WERI-Rb-1 (cell line): ENCODE data around the gene PARVA.

Source experiments
- DNase-seq: peaks from one replicate; pipeline ENCODE4 v3.0.0-alpha.2; 2020
- H3K27ac ChIP-seq: fragments of 250-450 bp; sonication (Bioruptor Pico); 2 replicates; pipeline ENCODE4 v1.5.1; 2020; ENCODE audit warnings: mild to moderate bottlenecking, moderate library complexity
- H3K27me3 ChIP-seq: fragments of 250-450 bp; sonication (Bioruptor Pico); 2 replicates; pipeline ENCODE4 v1.5.1; 2021; ENCODE audit warnings: mild to moderate bottlenecking, low read depth, moderate library complexity; ENCODE audit not compliant: insufficient read depth, severe bottlenecking
- H3K36me3 ChIP-seq: fragments of 250-450 bp; sonication (Bioruptor Pico); 2 replicates; pipeline ENCODE4 v1.5.1; 2020; ENCODE audit warnings: mild to moderate bottlenecking, moderate library complexity
- H3K4me3 ChIP-seq: 2 replicates; pipeline ENCODE4 v1.5.1; 2011; ENCODE audit warnings: low read depth, mild to moderate bottlenecking, control low read depth, low read length
- H3K9me3 ChIP-seq: fragments of 250-450 bp; sonication (Bioruptor Pico); 2 replicates; pipeline ENCODE4 v1.5.1; 2021; ENCODE audit warnings: mild to moderate bottlenecking, moderate library complexity; ENCODE audit not compliant: severe bottlenecking
- CTCF ChIP-seq: IDR thresholded peaks from 2 replicates; pipeline ENCODE4 v1.5.1; 2011; ENCODE audit warnings: low read depth, mild to moderate bottlenecking, control low read depth, inconsistent platforms, low read length

Gene PARVA

GRCh38 chr11:12389676-12390657, 12.6 kb downstream of the PARVA start:
- Histone ChIP-seq H3K27me3 (no peaks in the 10 kb centered on the region), H3K36me3 (no peaks in the 10 kb centered on the region), H3K4me3 (no peak overlapping the region), H3K9me3 (peaks cover 4% of the 10 kb centered on the region), H3K27ac (no peak overlapping the region)
- DNase-seq = no peak
- TF ChIP-seq CTCF = no peak

- Histone ChIP-seq H3K9me3 (peaks cover 4% of the 10 kb centered on the region), H3K27ac (no peak overlapping the region), H3K27me3 (no peaks in the 10 kb centered on the region), H3K36me3 (no peaks in the 10 kb centered on the region), H3K4me3 (no peak overlapping the region)
- DNase-seq = no peak
- TF ChIP-seq CTCF = no peak
These were observed 13.3 kb downstream of the PARVA start for GRCh38 chr11:12390687-12391110.

GRCh38 chr11:12392672-12393071, 15.3 kb downstream of the PARVA start:
- no peaks in the 10 kb centered on the region for H3K36me3 ChIP-seq
- H3K27me3 ChIP-seq = no peaks in the 10 kb centered on the region
- no peak overlapping the region for H3K27ac ChIP-seq
- DNase-seq = no peak
- H3K9me3 ChIP-seq = peaks cover 4% of the 10 kb centered on the region
- H3K4me3 ChIP-seq = no peak overlapping the region
- TF ChIP-seq CTCF = no peak

GRCh38 chr11:12393691-12394090, 16.3 kb downstream of the PARVA start:
- TF ChIP-seq CTCF = no peak
- DNase-seq = no peak
- Histone ChIP-seq H3K27me3 (no peaks in the 10 kb centered on the region), H3K4me3 (no peak overlapping the region), H3K27ac (no peak overlapping the region), H3K9me3 (peaks cover 4% of the 10 kb centered on the region), H3K36me3 (no peaks in the 10 kb centered on the region)

GRCh38 chr11:12394601-12395000, 17.2 kb downstream of the PARVA start:
- Histone ChIP-seq H3K27me3 (no peaks in the 10 kb centered on the region), H3K4me3 (no peak overlapping the region), H3K36me3 (no peaks in the 10 kb centered on the region), H3K9me3 (peaks cover 4% of the 10 kb centered on the region), H3K27ac (no peak overlapping the region)
- no peak for TF ChIP-seq CTCF
- no peak for DNase-seq
